Measurements from ENCODE around the gene CARS1.

GRCh38 chr11:2968341-2968900 lies 88.8 kb downstream of the CARS1 start:
- TF ChIP-seq EZH2phosphoT487 (IDR thresholded peaks at IDR 0.05) (no peak), CTCF (IDR thresholded peaks at IDR 0.05) (no peak), EZH2 (IDR thresholded peaks at IDR 0.05) (no peak)

Measured in neural progenitor cell (in vitro differentiated cells).